HG03571 (cell line): Measurements from ENCODE around the gene FANCC.
"Not testable (repeated sequence)": the region's sequence is repeated elsewhere in the genome, so short reads cannot be mapped to it uniquely, and the experiment has no call there.

Experiments
- ATAC-seq: cut with Tn5 transposase; IDR thresholded peaks from one replicate; pipeline ENCODE4 v1.9.1; 2021; ENCODE audit not compliant: unreplicated experiment

Gene FANCC

GRCh38 chr9:95239071-95239470 lies 78.4 kb downstream of the FANCC start:
- no peak for ATAC-seq

- ATAC-seq: no peak
These were observed 80.2 kb downstream of the FANCC start for GRCh38 chr9:95237336-95237735.

GRCh38 chr9:95230046-95230445 lies 87.5 kb downstream of the FANCC start:
- ATAC-seq: no peak

GRCh38 chr9:95229230-95229915 lies 88.1 kb downstream of the FANCC start:
- ATAC-seq: no peak

- ATAC-seq: no peak
These were observed 90.6 kb downstream of the FANCC start for GRCh38 chr9:95226921-95227320.

- no peak for ATAC-seq
These were observed 91.8 kb downstream of the FANCC start for GRCh38 chr9:95225726-95226106.

- ATAC-seq: no peak
These were observed 92.3 kb downstream of the FANCC start for GRCh38 chr9:95225076-95225725.

GRCh38 chr9:95224376-95225019 lies 93.0 kb downstream of the FANCC start:
- ATAC-seq: no peak

GRCh38 chr9:95220352-95220751 lies 97.2 kb downstream of the FANCC start:
- ATAC-seq: not testable (repeated sequence)

- ATAC-seq: no peak
These were observed 98.7 kb downstream of the FANCC start for GRCh38 chr9:95218773-95219172.

- no peak for ATAC-seq
These were observed 99.6 kb downstream of the FANCC start for GRCh38 chr9:95217936-95218335.

GRCh38 chr9:95215336-95215898 lies 102.1 kb downstream of the FANCC start:
- ATAC-seq: no peak

- ATAC-seq: no peak
These were observed 104.4 kb downstream of the FANCC start for GRCh38 chr9:95213117-95213516.

GRCh38 chr9:95211028-95211427 lies 106.5 kb downstream of the FANCC start:
- ATAC-seq: no peak

- no peak for ATAC-seq
These were observed 110.1 kb downstream of the FANCC start for GRCh38 chr9:95207403-95207802.

GRCh38 chr9:95206143-95206542 lies 111.4 kb downstream of the FANCC start:
- no peak for ATAC-seq

- ATAC-seq: no peak
These were observed 112.8 kb downstream of the FANCC start for GRCh38 chr9:95204710-95205109.

- no peak for ATAC-seq
These were observed 113.2 kb downstream of the FANCC start for GRCh38 chr9:95204310-95204709.

GRCh38 chr9:95203019-95203418 lies 114.5 kb downstream of the FANCC start:
- ATAC-seq: not testable (repeated sequence)

GRCh38 chr9:95202076-95202681 lies 115.3 kb downstream of the FANCC start:
- no peak for ATAC-seq

- no peak for ATAC-seq
These were observed 116.3 kb downstream of the FANCC start for GRCh38 chr9:95201206-95201605.
